ENCODE measurements around the gene EIF6. TPM values are rescaled to one million over a fixed set of nuclear protein-coding genes. Genes with fewer than 3 reads are reported as not detected.
"Not testable (repeated sequence)": the region's sequence is repeated elsewhere in the genome, so short reads cannot be mapped to it uniquely, and the experiment has no call there.

EIF6 gene
- total RNA-seq, 1 donor from 2014 or later = 315 TPM

DNA sequence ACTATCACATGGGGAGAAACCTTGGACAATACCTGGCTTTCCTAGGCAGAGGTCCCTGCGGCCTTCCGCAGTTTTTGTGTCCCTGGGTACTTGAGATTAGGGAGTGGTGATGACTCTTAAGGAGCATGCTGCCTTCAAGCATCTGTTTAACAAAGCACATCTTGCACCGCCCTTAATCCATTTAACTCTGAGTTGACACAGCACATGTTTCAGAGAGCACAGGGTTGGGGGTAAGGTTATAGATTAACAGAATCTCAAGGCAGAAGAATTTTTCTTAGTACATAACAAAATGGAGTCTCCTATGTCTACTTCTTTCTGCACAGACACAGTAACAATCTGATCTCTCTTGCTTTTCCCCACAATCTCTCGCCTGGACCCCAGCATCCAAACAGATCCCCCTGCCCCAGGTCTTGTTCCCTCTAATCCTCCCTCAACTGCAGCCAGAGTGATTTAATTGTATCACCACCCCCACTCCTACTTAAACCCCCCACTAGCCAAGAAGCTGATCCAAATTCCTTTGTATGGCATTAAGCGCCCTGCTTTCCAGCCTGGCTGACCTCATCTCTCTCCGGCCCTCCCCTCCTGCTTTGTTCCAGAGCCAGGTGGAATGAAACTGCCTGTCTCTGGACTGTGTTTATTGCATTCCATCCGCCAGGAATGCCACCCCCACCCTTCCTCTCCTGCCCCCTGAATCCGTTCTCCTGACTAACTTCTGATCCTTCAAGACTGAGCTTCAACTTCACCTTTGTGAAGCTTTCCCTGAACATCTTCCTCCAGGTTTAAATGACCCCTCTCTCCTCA, 21.6 kb downstream of the EIF6 start:
- peak; percentile 92 for DNase-seq (ENCODE audit: low read depth)
- H3K4me3 ChIP-seq (ENCODE audit: low read depth, low read length) = peak overlapping the region; percentile 53
- peak; percentile 43 for TF ChIP-seq CTCF (conservative IDR thresholded peaks at IDR 0.05; ENCODE audit: low read depth, low read length)

- H3K4me3 ChIP-seq (ENCODE audit: low read depth, low read length) = peak overlapping the region; percentile 21
- DNase-seq (ENCODE audit: low read depth) = not testable (repeated sequence)
Observed at GRCh38 chr20:35262321-35262720, 22.3 kb downstream of the EIF6 start.

- no peak for DNase-seq (ENCODE audit: low read depth)
- no peak for TF ChIP-seq CTCF (conservative IDR thresholded peaks at IDR 0.05; ENCODE audit: low read depth, low read length)
- no peak overlapping the region for H3K4me3 ChIP-seq (ENCODE audit: low read depth, low read length)
Observed at GRCh38 chr20:35260426-35260825, 24.1 kb downstream of the EIF6 start.

DNA sequence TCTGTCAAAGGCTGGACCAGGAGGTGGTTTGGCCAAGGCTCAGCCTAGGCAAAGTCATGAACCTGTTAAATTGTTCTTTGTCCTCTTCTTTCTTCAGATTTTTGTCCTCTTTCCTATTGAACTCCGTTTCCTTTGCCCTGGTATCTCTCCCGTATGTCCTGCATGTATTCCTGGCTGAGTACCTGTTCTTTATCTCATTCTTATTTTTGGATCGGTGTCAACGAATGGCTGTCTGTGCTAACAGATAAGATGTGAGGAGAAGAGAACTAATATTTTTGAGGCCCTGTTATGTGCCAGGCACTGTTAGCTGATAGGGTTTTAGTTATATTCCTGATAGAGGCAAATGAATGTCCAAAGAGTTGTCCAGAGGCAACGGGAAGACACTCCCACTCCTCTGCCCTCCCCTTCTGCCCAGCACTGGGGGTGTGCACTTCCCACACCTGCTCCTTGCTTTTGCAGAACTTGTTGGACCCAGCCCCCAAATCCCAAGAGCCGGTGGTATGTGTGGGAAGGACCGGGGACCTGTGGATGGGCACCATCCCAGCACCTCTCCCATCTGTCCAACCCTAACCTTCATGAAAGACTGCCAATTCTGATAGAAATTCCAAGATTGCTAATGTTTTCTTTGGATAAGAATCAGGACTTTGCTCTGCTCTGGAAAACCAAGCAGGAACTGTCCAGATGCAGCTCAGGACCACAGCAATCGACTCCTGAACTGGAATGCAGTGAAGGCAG, 27.2 kb downstream of the EIF6 start:
- no peak for DNase-seq (ENCODE audit: low read depth)
- no peak overlapping the region for H3K4me3 ChIP-seq (ENCODE audit: low read depth, low read length)
- no peak for TF ChIP-seq CTCF (conservative IDR thresholded peaks at IDR 0.05; ENCODE audit: low read depth, low read length)

DNA sequence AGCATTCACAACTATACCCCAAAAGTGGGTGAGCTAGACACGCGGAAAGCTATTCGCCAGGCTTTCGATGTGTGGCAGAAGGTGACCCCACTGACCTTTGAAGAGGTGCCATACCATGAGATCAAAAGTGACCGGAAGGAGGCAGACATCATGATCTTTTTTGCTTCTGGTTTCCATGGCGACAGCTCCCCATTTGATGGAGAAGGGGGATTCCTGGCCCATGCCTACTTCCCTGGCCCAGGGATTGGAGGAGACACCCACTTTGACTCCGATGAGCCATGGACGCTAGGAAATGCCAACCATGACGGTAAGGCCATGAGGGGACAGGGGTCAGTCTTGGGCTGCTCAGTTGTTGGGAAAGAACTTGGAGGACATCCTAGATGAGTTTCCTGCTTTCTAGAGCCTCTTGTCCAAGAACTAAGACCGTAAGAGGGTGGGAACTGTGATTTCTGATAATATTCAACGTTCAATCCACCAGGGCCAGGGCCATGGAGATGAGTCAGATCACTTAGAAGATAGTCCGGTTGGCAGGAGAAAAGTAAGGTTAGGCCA, 30.0 kb downstream of the EIF6 start:
- H3K4me3 ChIP-seq (ENCODE audit: low read depth, low read length) = no peak overlapping the region
- DNase-seq (ENCODE audit: low read depth) = no peak
- no peak for TF ChIP-seq CTCF (conservative IDR thresholded peaks at IDR 0.05; ENCODE audit: low read depth, low read length)

DNA sequence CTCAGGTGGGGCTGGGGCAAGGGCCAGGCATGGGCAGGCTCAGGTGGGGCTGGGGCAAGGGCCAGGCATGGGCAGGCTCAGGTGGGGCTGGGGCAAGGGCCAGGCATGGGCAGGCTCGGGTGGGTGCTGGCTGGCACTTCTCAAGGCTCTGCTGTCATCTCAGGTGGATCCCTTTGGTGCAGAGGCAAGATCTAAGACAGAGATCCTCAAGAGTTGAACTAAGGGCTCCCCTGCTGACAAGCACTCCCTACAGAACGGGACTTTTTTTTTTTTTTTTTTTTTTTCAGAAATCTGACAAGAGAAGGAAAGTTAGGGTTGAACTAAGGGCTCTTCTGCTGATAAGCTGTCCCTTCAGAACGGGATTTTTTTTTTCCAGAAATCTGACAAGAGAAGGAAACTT, 31.6 kb downstream of the EIF6 start:
- no peak for TF ChIP-seq CTCF (conservative IDR thresholded peaks at IDR 0.05; ENCODE audit: low read depth, low read length)
- DNase-seq (ENCODE audit: low read depth) = no peak
- H3K4me3 ChIP-seq (ENCODE audit: low read depth, low read length) = no peak overlapping the region

DNA sequence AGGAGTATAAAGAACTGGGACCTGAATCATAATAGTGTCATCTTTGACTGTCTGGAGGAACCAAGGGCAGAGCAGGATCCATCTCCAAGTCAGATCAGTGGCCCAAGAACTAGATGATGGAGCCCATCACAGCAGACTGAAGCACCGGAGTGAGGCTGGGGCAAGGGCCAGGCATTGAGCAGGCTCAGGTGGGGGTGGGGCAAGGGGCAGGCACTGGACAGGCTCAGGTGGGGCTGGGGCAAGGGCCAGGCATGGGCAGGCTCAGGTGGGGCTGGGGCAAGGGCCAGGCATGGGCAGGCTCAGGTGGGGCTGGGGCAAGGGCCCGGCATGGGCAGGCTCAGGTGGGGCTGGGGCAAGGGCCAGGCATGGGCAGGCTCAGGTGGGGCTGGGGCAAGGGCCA, 32.0 kb downstream of the EIF6 start:
- DNase-seq (ENCODE audit: low read depth) = not testable (repeated sequence)

More for the DNA sequence above, 32.0 kb downstream of the EIF6 start:
- H3K4me3 ChIP-seq (ENCODE audit: low read depth, low read length) = not testable (repeated sequence)
